ENCODE measurements around the gene MCTP1.

DNA sequence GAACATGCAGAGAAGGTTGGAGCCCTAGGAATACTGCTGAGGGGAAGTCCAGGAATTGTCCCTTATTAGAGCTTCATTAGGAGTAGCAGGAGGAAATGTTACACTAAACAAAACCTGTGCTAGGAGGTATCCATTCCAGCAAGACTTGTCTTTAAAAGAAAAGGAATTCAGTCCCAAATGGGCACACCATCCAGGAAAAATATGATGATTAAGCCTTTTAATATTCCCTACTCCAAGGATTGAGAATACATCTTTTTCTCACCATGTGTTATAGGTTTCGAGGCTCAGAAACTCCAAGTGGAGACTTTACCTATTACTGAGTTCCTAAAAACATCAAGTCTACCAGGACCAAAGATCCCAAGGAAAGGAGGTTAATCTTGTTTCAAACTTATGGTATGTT is 179.3 kb downstream of the MCTP1 start:
- TF ChIP-seq GATA3 (IDR thresholded peaks at IDR 0.05; ENCODE audit: low read depth, low read length) (no peak), GATA2 (IDR thresholded peaks at IDR 0.05; ENCODE audit: low read depth, low read length) (no peak)
